Upper lobe of left lung (tissue), 4 donors: ENCODE results near the gene PPP1R14B.

Experiments
- POLR2A ChIP-seq, 4 donors: fragments of 450-650 bp; IDR thresholded peaks; one replicate each; pipeline ENCODE4 v1.5.1; 2016 to 2017; ENCODE audit warnings: antibody characterized with exemption in 4 of 4, mild to moderate bottlenecking in 2 of 4
- POLR2AphosphoS5 ChIP-seq, 2 donors: sonication (generic); formaldehyde crosslinking; IDR thresholded peaks; one replicate each; pipeline ENCODE4 v1.5.1; 2017; ENCODE audit warnings: antibody characterized with exemption in 2 of 2
- TF ChIP-seq, protein P1 (sequence below), 6 experiments: fragments of 450-650 bp in 4 of 6; fragments of 200-600 bp in 2 of 6; sonication (generic) in 2 of 6; IDR thresholded peaks; one replicate each; pipeline ENCODE4 v1.5.1; 2016 to 2019; ENCODE audit warnings: antibody characterized with exemption in 6 of 6

DNA sequence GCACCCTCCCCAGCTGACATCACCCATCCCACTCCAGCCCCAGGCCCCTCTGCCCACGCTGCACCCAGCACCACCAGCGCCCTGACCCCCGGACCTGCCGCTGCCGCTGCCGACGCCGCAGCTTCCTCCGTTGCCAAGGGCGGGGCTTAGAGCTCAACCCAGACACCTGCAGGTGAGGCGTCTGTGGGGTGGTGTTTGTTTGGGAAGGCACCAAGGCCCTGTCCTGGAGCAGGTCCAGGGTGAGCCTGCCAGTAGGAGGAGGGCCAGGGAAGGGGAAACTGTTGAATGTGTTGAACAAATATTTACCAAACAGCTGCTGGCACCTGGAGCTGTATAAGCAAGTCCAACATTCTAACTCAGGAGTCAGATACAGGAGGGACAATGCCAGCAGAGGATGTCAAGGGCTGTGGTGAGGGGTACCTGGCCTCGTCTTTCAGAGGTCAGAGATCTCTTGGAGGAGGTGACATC is 9.2 kb downstream of the PPP1R14B start:
- TF ChIP-seq, protein P1, sequence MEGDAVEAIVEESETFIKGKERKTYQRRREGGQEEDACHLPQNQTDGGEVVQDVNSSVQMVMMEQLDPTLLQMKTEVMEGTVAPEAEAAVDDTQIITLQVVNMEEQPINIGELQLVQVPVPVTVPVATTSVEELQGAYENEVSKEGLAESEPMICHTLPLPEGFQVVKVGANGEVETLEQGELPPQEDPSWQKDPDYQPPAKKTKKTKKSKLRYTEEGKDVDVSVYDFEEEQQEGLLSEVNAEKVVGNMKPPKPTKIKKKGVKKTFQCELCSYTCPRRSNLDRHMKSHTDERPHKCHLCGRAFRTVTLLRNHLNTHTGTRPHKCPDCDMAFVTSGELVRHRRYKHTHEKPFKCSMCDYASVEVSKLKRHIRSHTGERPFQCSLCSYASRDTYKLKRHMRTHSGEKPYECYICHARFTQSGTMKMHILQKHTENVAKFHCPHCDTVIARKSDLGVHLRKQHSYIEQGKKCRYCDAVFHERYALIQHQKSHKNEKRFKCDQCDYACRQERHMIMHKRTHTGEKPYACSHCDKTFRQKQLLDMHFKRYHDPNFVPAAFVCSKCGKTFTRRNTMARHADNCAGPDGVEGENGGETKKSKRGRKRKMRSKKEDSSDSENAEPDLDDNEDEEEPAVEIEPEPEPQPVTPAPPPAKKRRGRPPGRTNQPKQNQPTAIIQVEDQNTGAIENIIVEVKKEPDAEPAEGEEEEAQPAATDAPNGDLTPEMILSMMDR (IDR thresholded peaks at IDR 0.05): no peak
- TF ChIP-seq POLR2AphosphoS5 (IDR thresholded peaks at IDR 0.05): peak; percentile 18 to 40
- TF ChIP-seq POLR2A (IDR thresholded peaks at IDR 0.05): peak in 1 of 4 donors; percentile 33
